HepG2 (cell line): ENCODE measurements around the gene ABI3. TPM values are rescaled to one million over a fixed set of nuclear protein-coding genes. Genes with fewer than 3 reads are reported as not detected.

Experiments used
- AHDC1 ChIP-seq: sonication (generic); formaldehyde crosslinking; IDR thresholded peaks from 2 replicates; pipeline ENCODE4 v1.5.1; 2020; ENCODE audit warnings: mild to moderate bottlenecking, missing genetic modification reagents, borderline replicate concordance
- HBP1 ChIP-seq: IDR thresholded peaks from 2 replicates; pipeline ENCODE4 v1.6.1; 2016; ENCODE audit warnings: low read depth, control low read depth
- HMGA1 ChIP-seq: sonication (generic); formaldehyde crosslinking; conservative IDR thresholded peaks from 2 replicates; pipeline ENCODE4 v1.4.0; 2020; ENCODE audit warnings: missing genetic modification reagents
- HNRNPL ChIP-seq: fragments of 200-400 bp; formaldehyde crosslinking; IDR thresholded peaks from 2 replicates; pipeline ENCODE4 v1.6.1; 2017; ENCODE audit warnings: mild to moderate bottlenecking, low read depth, low read length
- MIXL1 ChIP-seq: IDR thresholded peaks from 2 replicates; pipeline ENCODE4 v1.6.1; 2016
- MLLT10 ChIP-seq: sonication (generic); formaldehyde crosslinking; IDR thresholded peaks from 2 replicates; pipeline ENCODE4 v1.4.0; 2020; ENCODE audit warnings: missing genetic modification reagents
- MXD3 ChIP-seq: IDR thresholded peaks from 2 replicates; pipeline ENCODE4 v1.6.1; 2016; ENCODE audit warnings: mild to moderate bottlenecking, missing biosample characterization, missing genetic modification reagents
- POLR2G ChIP-seq: fragments of 200-400 bp; formaldehyde crosslinking; IDR thresholded peaks from 2 replicates; pipeline ENCODE4 v1.6.1; 2018; ENCODE audit warnings: mild to moderate bottlenecking, low read depth, low read length, moderate library complexity
- PRDM15 ChIP-seq: sonication (generic); formaldehyde crosslinking; IDR thresholded peaks from 2 replicates; pipeline ENCODE4 v1.4.0; 2020; ENCODE audit warnings: missing genetic modification reagents
- RFXAP ChIP-seq: sonication (generic); formaldehyde crosslinking; IDR thresholded peaks from 2 replicates; pipeline ENCODE4 v1.4.0; 2020; ENCODE audit warnings: missing genetic modification reagents, borderline replicate concordance
- SNRNP70 ChIP-seq: fragments of 200-400 bp; formaldehyde crosslinking; IDR thresholded peaks from 2 replicates; pipeline ENCODE4 v1.6.1; 2017; ENCODE audit warnings: mild to moderate bottlenecking, low read depth, low read length, moderate library complexity
- SPEN ChIP-seq: sonication (generic); formaldehyde crosslinking; IDR thresholded peaks from 2 replicates; pipeline ENCODE4 v1.5.1; 2020; ENCODE audit warnings: low read depth, mild to moderate bottlenecking, missing genetic modification reagents
- ZNF276 ChIP-seq: sonication (generic); formaldehyde crosslinking; IDR thresholded peaks from 2 replicates; pipeline ENCODE4 v1.4.0; 2020; ENCODE audit warnings: mild to moderate bottlenecking, low read depth, missing genetic modification reagents
- ZNF557 ChIP-seq: sonication (generic); formaldehyde crosslinking; IDR thresholded peaks from 2 replicates; pipeline ENCODE4 v1.4.0; 2020; ENCODE audit warnings: missing genetic modification reagents
- ZNF558 ChIP-seq: sonication (generic); formaldehyde crosslinking; IDR thresholded peaks from 2 replicates; pipeline ENCODE4 v1.9.0; 2022; ENCODE audit warnings: mild to moderate bottlenecking, missing genetic modification reagents, borderline replicate concordance
- ZSCAN12 ChIP-seq: sonication (generic); formaldehyde crosslinking; IDR thresholded peaks from 2 replicates; pipeline ENCODE4 v1.9.0; 2021; ENCODE audit warnings: mild to moderate bottlenecking, missing genetic modification reagents
- polyA plus RNA-seq, 8 experiments: library from polyadenylated mRNA; depleted of rRNA in 3 of 8; stranded (reverse) in 7 of 8; unstranded in 1 of 8; fragments of >200 nt; fragmentation: Illumina TruSeq in 4 of 8; extraction: Trizol in 4 of 8; gene quantifications; 2 replicates each; pipeline versions ENCODE4 v1.2.1 to v1.2.3, GENCODE V29; 2011 to 2016; ENCODE audit warnings: low read depth in 4 of 8, missing spikeins in 1 of 8, mixed read lengths in 1 of 8; ENCODE audit not compliant: insufficient read depth in 1 of 8
- total RNA-seq, 5 experiments: library from RNA; depleted of rRNA; stranded (reverse); fragments of >200 nt; fragmentation: Illumina TruSeq; extraction: Trizol; gene quantifications; 2 replicates each; pipeline ENCODE4 v1.2.3, GENCODE V29; 2016; ENCODE audit warnings: low read depth in 1 of 5

Gene ABI3
- total and polyA plus RNA-seq, 2 of the 13 experiments (the other 11 are each of a cell fraction or from before 2014, with no cell fraction given) = not detected

- TF ChIP-seq AHDC1 (CRISPR knock-in tag) = no peak
- TF ChIP-seq MXD3 (CRISPR knock-in tag) = no peak
- peak; percentile 69; the same call in 1 of the 2 replicates for TF ChIP-seq MIXL1 (CRISPR knock-in tag)
- no peak for TF ChIP-seq MLLT10 (CRISPR knock-in tag)
- TF ChIP-seq ZNF558 (CRISPR knock-in tag) = no peak
- 0 out of 2 replicates have a peak, but pooled peaks have one; percentile 21 for TF ChIP-seq RFXAP (CRISPR knock-in tag)
- no peak for TF ChIP-seq HBP1 (CRISPR knock-in tag)
- no peak for TF ChIP-seq HNRNPL
- no peak for TF ChIP-seq SPEN (CRISPR knock-in tag)
- TF ChIP-seq HMGA1 = no peak
- TF ChIP-seq ZSCAN12 (CRISPR knock-in tag) = no peak
- TF ChIP-seq PRDM15 = no peak
- 0 out of 2 replicates have a peak, but pooled peaks have one; percentile 56 for TF ChIP-seq ZNF557
- TF ChIP-seq SNRNP70 = no peak
- TF ChIP-seq POLR2G = no peak
- TF ChIP-seq ZNF276 (CRISPR knock-in tag) = peak; percentile 26; the same call in 1 of the 2 replicates
Measured at GRCh38 chr17:49180303-49180702, 30.2 kb upstream of the ABI3 start (continued).
